Liver (tissue), 3 donors: ENCODE measurements around the gene NWD2.

ENCODE experiments used
- CTCF ChIP-seq: fragments of 150-350 bp; IDR thresholded peaks from 2 replicates; pipeline ENCODE4 v1.5.1; 2017; ENCODE audit warnings: improper control_type of control experiment, low read depth, low read length; ENCODE audit not compliant: missing input control
- HNF4G ChIP-seq: IDR thresholded peaks from 2 replicates; pipeline ENCODE4 v1.6.1; 2016; ENCODE audit warnings: antibody characterized with exemption
- RXRA ChIP-seq, 2 donors: IDR thresholded peaks; 2 replicates each; pipeline ENCODE4 v1.6.1; 2017 to 2018; ENCODE audit warnings: antibody characterized with exemption in 2 of 2, mild to moderate bottlenecking in 1 of 2
- TAF1 ChIP-seq: conservative IDR thresholded peaks from 2 replicates; pipeline ENCODE4 v1.6.1; 2016; ENCODE audit warnings: antibody characterized with exemption, mild to moderate bottlenecking
- donor health status: healthy.
- donor health status: healthy.

- no peak for TF ChIP-seq HNF4G
- no peak for TF ChIP-seq CTCF
- TF ChIP-seq RXRA (IDR thresholded peaks at IDR 0.05), result no peak
- no peak for TF ChIP-seq TAF1
These were observed 221.3 kb downstream of the NWD2 start for GRCh38 chr4:37465845-37466244.
